Neural cell (in vitro differentiated cells): Measurements from ENCODE around the gene CDON.

ENCODE experiments used
- POLR2AphosphoS5 ChIP-seq: IDR thresholded peaks from 2 replicates; pipeline ENCODE4 v1.6.1; 2012
- TF ChIP-seq, protein P1 (sequence below): fragments of 450-650 bp; IDR thresholded peaks from 2 replicates; pipeline ENCODE4 v1.5.1; 2014; ENCODE audit warnings: antibody characterized with exemption, mild to moderate bottlenecking, moderate library complexity; ENCODE audit not compliant: poor library complexity, severe bottlenecking
- TF ChIP-seq, protein P2 (sequence below): IDR thresholded peaks from 2 replicates; pipeline ENCODE4 v1.6.1; 2012; ENCODE audit warnings: borderline replicate concordance

DNA sequence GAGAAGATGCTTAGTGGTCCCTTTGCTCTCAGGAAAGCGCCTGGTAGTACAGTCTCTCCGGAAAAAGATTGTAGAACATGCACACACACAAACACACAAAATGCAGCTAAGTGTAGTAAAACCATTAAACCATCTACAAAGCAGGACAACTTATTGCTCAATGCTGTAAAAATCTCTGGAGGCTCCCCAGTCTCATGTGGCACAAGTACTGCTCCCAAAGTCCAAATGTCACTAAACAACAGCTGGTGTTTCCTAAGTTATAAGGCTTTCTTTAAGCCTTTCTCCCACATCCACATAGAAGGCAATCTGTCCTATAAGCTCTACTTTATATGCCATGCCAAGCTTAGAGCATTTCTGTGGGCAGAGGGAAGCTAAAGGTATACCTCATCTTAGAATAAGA lies 32.9 kb downstream of the CDON start:
- TF ChIP-seq POLR2AphosphoS5, result no peak
- TF ChIP-seq, protein P1, sequence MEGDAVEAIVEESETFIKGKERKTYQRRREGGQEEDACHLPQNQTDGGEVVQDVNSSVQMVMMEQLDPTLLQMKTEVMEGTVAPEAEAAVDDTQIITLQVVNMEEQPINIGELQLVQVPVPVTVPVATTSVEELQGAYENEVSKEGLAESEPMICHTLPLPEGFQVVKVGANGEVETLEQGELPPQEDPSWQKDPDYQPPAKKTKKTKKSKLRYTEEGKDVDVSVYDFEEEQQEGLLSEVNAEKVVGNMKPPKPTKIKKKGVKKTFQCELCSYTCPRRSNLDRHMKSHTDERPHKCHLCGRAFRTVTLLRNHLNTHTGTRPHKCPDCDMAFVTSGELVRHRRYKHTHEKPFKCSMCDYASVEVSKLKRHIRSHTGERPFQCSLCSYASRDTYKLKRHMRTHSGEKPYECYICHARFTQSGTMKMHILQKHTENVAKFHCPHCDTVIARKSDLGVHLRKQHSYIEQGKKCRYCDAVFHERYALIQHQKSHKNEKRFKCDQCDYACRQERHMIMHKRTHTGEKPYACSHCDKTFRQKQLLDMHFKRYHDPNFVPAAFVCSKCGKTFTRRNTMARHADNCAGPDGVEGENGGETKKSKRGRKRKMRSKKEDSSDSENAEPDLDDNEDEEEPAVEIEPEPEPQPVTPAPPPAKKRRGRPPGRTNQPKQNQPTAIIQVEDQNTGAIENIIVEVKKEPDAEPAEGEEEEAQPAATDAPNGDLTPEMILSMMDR, result no peak
- TF ChIP-seq, protein P2, sequence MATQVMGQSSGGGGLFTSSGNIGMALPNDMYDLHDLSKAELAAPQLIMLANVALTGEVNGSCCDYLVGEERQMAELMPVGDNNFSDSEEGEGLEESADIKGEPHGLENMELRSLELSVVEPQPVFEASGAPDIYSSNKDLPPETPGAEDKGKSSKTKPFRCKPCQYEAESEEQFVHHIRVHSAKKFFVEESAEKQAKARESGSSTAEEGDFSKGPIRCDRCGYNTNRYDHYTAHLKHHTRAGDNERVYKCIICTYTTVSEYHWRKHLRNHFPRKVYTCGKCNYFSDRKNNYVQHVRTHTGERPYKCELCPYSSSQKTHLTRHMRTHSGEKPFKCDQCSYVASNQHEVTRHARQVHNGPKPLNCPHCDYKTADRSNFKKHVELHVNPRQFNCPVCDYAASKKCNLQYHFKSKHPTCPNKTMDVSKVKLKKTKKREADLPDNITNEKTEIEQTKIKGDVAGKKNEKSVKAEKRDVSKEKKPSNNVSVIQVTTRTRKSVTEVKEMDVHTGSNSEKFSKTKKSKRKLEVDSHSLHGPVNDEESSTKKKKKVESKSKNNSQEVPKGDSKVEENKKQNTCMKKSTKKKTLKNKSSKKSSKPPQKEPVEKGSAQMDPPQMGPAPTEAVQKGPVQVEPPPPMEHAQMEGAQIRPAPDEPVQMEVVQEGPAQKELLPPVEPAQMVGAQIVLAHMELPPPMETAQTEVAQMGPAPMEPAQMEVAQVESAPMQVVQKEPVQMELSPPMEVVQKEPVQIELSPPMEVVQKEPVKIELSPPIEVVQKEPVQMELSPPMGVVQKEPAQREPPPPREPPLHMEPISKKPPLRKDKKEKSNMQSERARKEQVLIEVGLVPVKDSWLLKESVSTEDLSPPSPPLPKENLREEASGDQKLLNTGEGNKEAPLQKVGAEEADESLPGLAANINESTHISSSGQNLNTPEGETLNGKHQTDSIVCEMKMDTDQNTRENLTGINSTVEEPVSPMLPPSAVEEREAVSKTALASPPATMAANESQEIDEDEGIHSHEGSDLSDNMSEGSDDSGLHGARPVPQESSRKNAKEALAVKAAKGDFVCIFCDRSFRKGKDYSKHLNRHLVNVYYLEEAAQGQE, result no peak
